ENCODE results near the gene MTAP. TPM values are rescaled to one million over a fixed set of nuclear protein-coding genes. Genes with fewer than 3 reads are reported as not detected.
A peak's percentile ranks its signal among the peaks of the same experiment; 100 is the strongest.

The MTAP gene
- total and polyA plus RNA-seq, 2 of the 13 experiments (the other 11 are each of a cell fraction or from before 2014, with no cell fraction given), result 16.7 to 51.2 TPM

- Histone ChIP-seq H3K9ac (ENCODE audit: insufficient read depth, low read depth, low read length) (no peak overlapping the region), H4K20me1 (ENCODE audit: insufficient read depth, low read length) (no peaks in the 10 kb centered on the region), H3K79me2 (ENCODE audit: insufficient read depth, low read length) (no peaks in the 10 kb centered on the region), H3K9me3 (ENCODE audit: low read length) (no peaks in the 10 kb centered on the region), H3K4me3 (replicated peaks in 1 of 3; ENCODE audit: insufficient read depth in 1 of 3, low read depth in 2 of 3, low read length in 3 of 3) (no peak overlapping the region), H3K36me3 (replicated peaks in 1 of 2; ENCODE audit: control insufficient read depth in 1 of 2, insufficient read depth in 2 of 2, low read length in 2 of 2) (peaks cover 17 to 89% of the 10 kb centered on the region in 2 experiments), H3K27ac (ENCODE audit: extremely low read length, insufficient read depth, low read length) (no peak overlapping the region), H2AFZ (ENCODE audit: low read length) (no peak overlapping the region), H3K4me1 (ENCODE audit: insufficient read depth, low read length) (peaks cover 13% of the 10 kb centered on the region), H3K27me3 (ENCODE audit: control insufficient read depth in 1 of 2, insufficient read depth in 2 of 2, low read length in 2 of 2) (no peaks in the 10 kb centered on the region), H3K4me2 (ENCODE audit: low read depth, low read length) (no peak overlapping the region)
- in situ Hi-C loops (cut with HindIII; ENCODE audit: extremely low pct_ligation_motif_present, low pct_unique_long_range_greater_than_20kb), result no loop called here
- FAIRE-seq, result no peak
- no peak for DNase-seq (ENCODE audit: low spot score)
- WGBS (ENCODE audit: low lambda C conversion rate), result 92% methylated on average over 6 of the region's 6 CpGs
- no peak for ATAC-seq
- intact Hi-C loops (cut with micrococcal nuclease; ENCODE audit: unreplicated experiment), result no loop called here
- ChIA-PET POLR2A (no interaction called here), CTCF (ENCODE audit: low intra/inter-chr PET ratio, low total read pairs) (no interaction called here)
- TF ChIP-seq SNAI1 (CRISPR knock-in tag; IDR thresholded peaks at IDR 0.05; ENCODE audit: borderline replicate concordance) (no peak), MYPOP (CRISPR knock-in tag; IDR thresholded peaks at IDR 0.05) (no peak), ZNF326 (CRISPR knock-in tag; IDR thresholded peaks at IDR 0.05; ENCODE audit: borderline replicate concordance) (no peak), HNRNPL (IDR thresholded peaks at IDR 0.05; ENCODE audit: low read depth, low read length) (no peak), PBX2 (CRISPR knock-in tag; IDR thresholded peaks at IDR 0.05) (no peak)
- BruUV-seq (replicated peaks), result no TSS peak
These were observed 35.1 kb downstream of the MTAP start for GRCh38 chr9:21837501-21837900.

- Histone ChIP-seq H3K9me3 (ENCODE audit: low read length) (no peaks in the 10 kb centered on the region), H2AFZ (ENCODE audit: low read length) (no peak overlapping the region), H3K4me3 (replicated peaks in 1 of 3; ENCODE audit: insufficient read depth in 1 of 3, low read depth in 2 of 3, low read length in 3 of 3) (no peak overlapping the region), H3K27ac (ENCODE audit: extremely low read length, insufficient read depth, low read length) (no peak overlapping the region), H3K4me2 (ENCODE audit: low read depth, low read length) (no peak overlapping the region), H3K79me2 (ENCODE audit: insufficient read depth, low read length) (no peaks in the 10 kb centered on the region), H3K9ac (ENCODE audit: insufficient read depth, low read depth, low read length) (no peak overlapping the region), H4K20me1 (ENCODE audit: insufficient read depth, low read length) (no peaks in the 10 kb centered on the region), H3K36me3 (replicated peaks in 1 of 2; ENCODE audit: control insufficient read depth in 1 of 2, insufficient read depth in 2 of 2, low read length in 2 of 2) (peaks cover 11 to 68% of the 10 kb centered on the region in 2 experiments), H3K4me1 (ENCODE audit: insufficient read depth, low read length) (peaks cover 13% of the 10 kb centered on the region), H3K27me3 (ENCODE audit: control insufficient read depth in 1 of 2, insufficient read depth in 2 of 2, low read length in 2 of 2) (no peaks in the 10 kb centered on the region)
- WGBS (ENCODE audit: low lambda C conversion rate), result 67% methylated on average over 2 of the region's 2 CpGs
- ATAC-seq (peak; percentile 97), DNase-seq (ENCODE audit: low spot score) (no peak), FAIRE-seq (no peak)
- in situ Hi-C loops (cut with HindIII; ENCODE audit: extremely low pct_ligation_motif_present, low pct_unique_long_range_greater_than_20kb) (no loop called here), intact Hi-C loops (cut with micrococcal nuclease; ENCODE audit: unreplicated experiment) (no loop called here)
- CTCF ChIA-PET (ENCODE audit: low intra/inter-chr PET ratio, low total read pairs), result no interaction called here
- BruUV-seq (replicated peaks), result no TSS peak
- POLR2A ChIA-PET, result no interaction called here
- TF ChIP-seq GMEB2 (CRISPR knock-in tag; IDR thresholded peaks at IDR 0.05; ENCODE audit: low read depth) (no peak), ZNF691 (CRISPR knock-in tag; IDR thresholded peaks at IDR 0.05; ENCODE audit: borderline replicate concordance, low read depth) (no peak), ZNF225 (CRISPR knock-in tag; IDR thresholded peaks at IDR 0.05) (no peak), ZSCAN21 (CRISPR knock-in tag; IDR thresholded peaks at IDR 0.05; ENCODE audit: borderline replicate concordance) (no peak), ARNT2 (CRISPR knock-in tag; IDR thresholded peaks at IDR 0.05; ENCODE audit: low read depth) (no peak), ZNF484 (CRISPR knock-in tag; IDR thresholded peaks at IDR 0.05; ENCODE audit: borderline replicate concordance, low read depth) (no peak), MIER2 (CRISPR knock-in tag; IDR thresholded peaks at IDR 0.05) (no peak), ZNF841 (CRISPR knock-in tag; IDR thresholded peaks at IDR 0.05; ENCODE audit: borderline replicate concordance) (no peak), ZNF224 (CRISPR knock-in tag; IDR thresholded peaks at IDR 0.05) (no peak), ZNF292 (CRISPR knock-in tag; IDR thresholded peaks at IDR 0.05; ENCODE audit: borderline replicate concordance, low read depth) (0 out of 2 replicates have a peak, but pooled peaks have one; percentile 24)
These were observed 38.2 kb downstream of the MTAP start for GRCh38 chr9:21840647-21841046.
